Measurements from ENCODE around the gene STAT6.

DNA sequence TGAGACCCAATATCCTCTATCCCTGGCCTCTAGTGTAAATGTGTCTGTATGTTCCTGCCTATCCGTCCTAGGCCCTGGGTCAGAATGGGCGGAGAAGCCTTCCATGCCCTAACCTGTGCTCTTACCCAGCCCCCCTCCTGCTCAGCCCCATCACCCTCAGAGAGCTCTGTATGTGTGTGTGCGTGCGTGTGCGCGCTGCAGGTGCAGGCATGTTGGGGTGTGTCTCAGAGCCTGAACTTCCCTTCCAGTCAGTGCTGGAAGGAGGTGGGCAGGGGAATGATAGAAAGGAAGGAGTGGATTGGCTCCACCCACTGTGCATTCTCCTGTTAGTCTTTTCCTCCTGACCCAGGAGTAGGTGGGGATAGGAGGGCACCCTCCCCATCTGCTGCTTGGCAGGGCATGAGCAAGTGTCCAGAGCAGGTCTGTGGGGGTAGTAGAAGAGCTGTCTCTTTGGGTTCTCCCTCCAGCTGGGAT lies 15.0 kb downstream of the STAT6 start:
- TF ChIP-seq, protein P1, sequence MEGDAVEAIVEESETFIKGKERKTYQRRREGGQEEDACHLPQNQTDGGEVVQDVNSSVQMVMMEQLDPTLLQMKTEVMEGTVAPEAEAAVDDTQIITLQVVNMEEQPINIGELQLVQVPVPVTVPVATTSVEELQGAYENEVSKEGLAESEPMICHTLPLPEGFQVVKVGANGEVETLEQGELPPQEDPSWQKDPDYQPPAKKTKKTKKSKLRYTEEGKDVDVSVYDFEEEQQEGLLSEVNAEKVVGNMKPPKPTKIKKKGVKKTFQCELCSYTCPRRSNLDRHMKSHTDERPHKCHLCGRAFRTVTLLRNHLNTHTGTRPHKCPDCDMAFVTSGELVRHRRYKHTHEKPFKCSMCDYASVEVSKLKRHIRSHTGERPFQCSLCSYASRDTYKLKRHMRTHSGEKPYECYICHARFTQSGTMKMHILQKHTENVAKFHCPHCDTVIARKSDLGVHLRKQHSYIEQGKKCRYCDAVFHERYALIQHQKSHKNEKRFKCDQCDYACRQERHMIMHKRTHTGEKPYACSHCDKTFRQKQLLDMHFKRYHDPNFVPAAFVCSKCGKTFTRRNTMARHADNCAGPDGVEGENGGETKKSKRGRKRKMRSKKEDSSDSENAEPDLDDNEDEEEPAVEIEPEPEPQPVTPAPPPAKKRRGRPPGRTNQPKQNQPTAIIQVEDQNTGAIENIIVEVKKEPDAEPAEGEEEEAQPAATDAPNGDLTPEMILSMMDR (optimal IDR thresholded peaks at IDR 0.05 in 1 of 3, IDR thresholded peaks at IDR 0.05 in 1 of 3, conservative IDR thresholded peaks at IDR 0.05 in 1 of 3; ENCODE audit: extremely low read depth in 1 of 3, insufficient read depth in 2 of 3, low read length in 3 of 3): no peak
- no peak for TF ChIP-seq EZH2 (IDR thresholded peaks at IDR 0.05; ENCODE audit: low read length)

Data from keratinocyte (primary cell).